DMS153 treated with DMSO at 0.1 percent for 48 hours (cell line): ENCODE results near the gene PALM2AKAP2.
"Not testable (repeated sequence)": the region's sequence is repeated elsewhere in the genome, so short reads cannot be mapped to it uniquely, and the experiment has no call there.

Source experiments
- DNase-seq: peaks from one replicate; lab custom pipeline; 2025; ENCODE audit not compliant: unreplicated experiment; lab: John Stamatoyannopoulos, UW

Gene PALM2AKAP2

GRCh38 chr9:109802491-109802890, 22.5 kb downstream of the PALM2AKAP2 start:
- DNase-seq: no peak

- DNase-seq: no peak
These were observed 25.1 kb downstream of the PALM2AKAP2 start for GRCh38 chr9:109805050-109805449.

GRCh38 chr9:109806506-109807115, 26.6 kb downstream of the PALM2AKAP2 start:
- no peak for DNase-seq

GRCh38 chr9:109811876-109812275, 31.9 kb downstream of the PALM2AKAP2 start:
- DNase-seq: no peak

- DNase-seq: no peak
These were observed 32.3 kb downstream of the PALM2AKAP2 start for GRCh38 chr9:109812331-109812730.

GRCh38 chr9:109812818-109813281, 32.9 kb downstream of the PALM2AKAP2 start:
- DNase-seq: no peak

GRCh38 chr9:109813303-109813702, 33.3 kb downstream of the PALM2AKAP2 start:
- DNase-seq: no peak

- no peak for DNase-seq
These were observed 33.8 kb downstream of the PALM2AKAP2 start for GRCh38 chr9:109813829-109814228.

- DNase-seq: no peak
These were observed 35.5 kb downstream of the PALM2AKAP2 start for GRCh38 chr9:109815366-109815947.

GRCh38 chr9:109816490-109816889, 36.5 kb downstream of the PALM2AKAP2 start:
- DNase-seq: no peak

- no peak for DNase-seq
These were observed 37.3 kb downstream of the PALM2AKAP2 start for GRCh38 chr9:109817146-109817845.

GRCh38 chr9:109817846-109818472, 38.0 kb downstream of the PALM2AKAP2 start:
- peak; percentile 76 for DNase-seq

- DNase-seq: no peak
These were observed 41.7 kb downstream of the PALM2AKAP2 start for GRCh38 chr9:109821711-109822110.

- not testable (repeated sequence) for DNase-seq
These were observed 45.4 kb downstream of the PALM2AKAP2 start for GRCh38 chr9:109825383-109825782.

- no peak for DNase-seq
These were observed 46.6 kb downstream of the PALM2AKAP2 start for GRCh38 chr9:109826559-109826958.

GRCh38 chr9:109828254-109828653, 48.3 kb downstream of the PALM2AKAP2 start:
- DNase-seq: peak; percentile 38
